ENCODE data around the gene SLC24A2. TPM values are rescaled to one million over a fixed set of nuclear protein-coding genes. Genes with fewer than 3 reads are reported as not detected.
"Not testable (repeated sequence)": the region's sequence is repeated elsewhere in the genome, so short reads cannot be mapped to it uniquely, and the experiment has no call there.

Gene SLC24A2
- total RNA-seq (under 0.01 TPM in 2 replicates), polyA plus RNA-seq (under 0.01 TPM in 2 replicates), polyA minus RNA-seq (ENCODE audit: low replicate concordance) (not detected in 2 replicates)
- polyA plus RNA-seq (2012): not detected in 2 replicates

- Histone ChIP-seq H4K20me1 (ENCODE audit: control insufficient read depth, extremely low read depth, insufficient read depth, low read length) (no peaks in the 10 kb centered on the region), H3K79me2 (ENCODE audit: control insufficient read depth, insufficient read depth, low read length) (no peaks in the 10 kb centered on the region), H3K36me3 (ENCODE audit: control insufficient read depth, insufficient read depth, low read length) (no peaks in the 10 kb centered on the region), H3K27me3 (ENCODE audit: control insufficient read depth, insufficient read depth, low read length) (peaks cover 4% of the 10 kb centered on the region), H3K27ac (ENCODE audit: insufficient read depth, low read length) (no peak within 1 kb of the TSS), H3K9me3 (ENCODE audit: control insufficient read depth, insufficient read depth, low read depth, low read length) (no peaks in the 10 kb centered on the region), H2AFZ (ENCODE audit: low read length) (no peak within 1 kb of the TSS), H3K9ac (ENCODE audit: insufficient read depth, low read length) (no peak within 1 kb of the TSS), H3K4me2 (ENCODE audit: extremely low read depth, insufficient read depth, low read length) (no peak within 1 kb of the TSS), H3K4me1 (ENCODE audit: control insufficient read depth, extremely low read depth, insufficient read depth, low read length) (no peaks in the 10 kb centered on the region), H3K4me3 (replicated peaks in 1 of 4; ENCODE audit: control extremely low read depth in 1 of 4, insufficient read depth in 1 of 4, low read depth in 3 of 4, low read length in 4 of 4) (no peak within 1 kb of the TSS)
- no peak for DNase-seq (ENCODE audit: low read depth in 2 of 2)
- TF ChIP-seq EZH2 (IDR thresholded peaks at IDR 0.05; ENCODE audit: low read length, missing control alignments) (no peak), CTCF (conservative IDR thresholded peaks at IDR 0.05 in 1 of 2, IDR thresholded peaks at IDR 0.05 in 1 of 2; ENCODE audit: low read depth in 1 of 2, low read length in 2 of 2) (no peak)
Observed at GRCh38 chr9:19788614-19789271, at the start of gene SLC24A2. Gene SLC24A2, minus strand, starts transcription at chr9:19789037.

GRCh38 chr9:19833331-19833730 is 44.5 kb upstream of the SLC24A2 start:
- H3K36me3 ChIP-seq (ENCODE audit: control insufficient read depth, insufficient read depth, low read length); H4K20me1 ChIP-seq (ENCODE audit: control insufficient read depth, extremely low read depth, insufficient read depth, low read length); H3K4me3 ChIP-seq (replicated peaks in 1 of 4; ENCODE audit: control extremely low read depth in 1 of 4, insufficient read depth in 1 of 4, low read depth in 3 of 4, low read length in 4 of 4); H2AFZ ChIP-seq (ENCODE audit: low read length); H3K27me3 ChIP-seq (ENCODE audit: control insufficient read depth, insufficient read depth, low read length); H3K9ac ChIP-seq (ENCODE audit: insufficient read depth, low read length); H3K4me1 ChIP-seq (ENCODE audit: control insufficient read depth, extremely low read depth, insufficient read depth, low read length); H3K4me2 ChIP-seq (ENCODE audit: extremely low read depth, insufficient read depth, low read length); DNase-seq (ENCODE audit: low read depth in 2 of 2); H3K79me2 ChIP-seq (ENCODE audit: control insufficient read depth, insufficient read depth, low read length); H3K27ac ChIP-seq (ENCODE audit: insufficient read depth, low read length); H3K9me3 ChIP-seq (ENCODE audit: control insufficient read depth, insufficient read depth, low read depth, low read length): not testable (repeated sequence)

- no peak for DNase-seq (ENCODE audit: low read depth in 2 of 2)
- H2AFZ ChIP-seq (ENCODE audit: low read length): no peak overlapping the region
- H3K27ac ChIP-seq (ENCODE audit: insufficient read depth, low read length): no peak overlapping the region
- no peaks in the 10 kb centered on the region for H3K79me2 ChIP-seq (ENCODE audit: control insufficient read depth, insufficient read depth, low read length)
- no peaks in the 10 kb centered on the region for H4K20me1 ChIP-seq (ENCODE audit: control insufficient read depth, extremely low read depth, insufficient read depth, low read length)
- H3K4me1 ChIP-seq (ENCODE audit: control insufficient read depth, extremely low read depth, insufficient read depth, low read length): no peaks in the 10 kb centered on the region
- H3K4me2 ChIP-seq (ENCODE audit: extremely low read depth, insufficient read depth, low read length): no peak overlapping the region
- H3K9ac ChIP-seq (ENCODE audit: insufficient read depth, low read length): no peak overlapping the region
- H3K9me3 ChIP-seq (ENCODE audit: control insufficient read depth, insufficient read depth, low read depth, low read length): no peaks in the 10 kb centered on the region
- H3K27me3 ChIP-seq (ENCODE audit: control insufficient read depth, insufficient read depth, low read length): no peaks in the 10 kb centered on the region
- H3K36me3 ChIP-seq (ENCODE audit: control insufficient read depth, insufficient read depth, low read length): no peaks in the 10 kb centered on the region
- TF ChIP-seq CTCF (conservative IDR thresholded peaks at IDR 0.05 in 1 of 2, IDR thresholded peaks at IDR 0.05 in 1 of 2; ENCODE audit: low read depth in 1 of 2, low read length in 2 of 2) (no peak), EZH2 (IDR thresholded peaks at IDR 0.05; ENCODE audit: low read length, missing control alignments) (no peak)
- no peak overlapping the region for H3K4me3 ChIP-seq (replicated peaks in 1 of 4; ENCODE audit: control extremely low read depth in 1 of 4, insufficient read depth in 1 of 4, low read depth in 3 of 4, low read length in 4 of 4)
Observed at GRCh38 chr9:19830796-19831195, 42.0 kb upstream of the SLC24A2 start.

Measured in fibroblast of lung (primary cell).